GM12801 (cell line): ENCODE results near the gene NPAS2.

Source experiments
- TF ChIP-seq, protein P1 (sequence below): IDR thresholded peaks from one replicate; pipeline ENCODE4 v1.5.1; 2011; ENCODE audit warnings: control low read depth; ENCODE audit not compliant: insufficient read length; ENCODE audit errors: extremely low read depth

NPAS2 gene

DNA sequence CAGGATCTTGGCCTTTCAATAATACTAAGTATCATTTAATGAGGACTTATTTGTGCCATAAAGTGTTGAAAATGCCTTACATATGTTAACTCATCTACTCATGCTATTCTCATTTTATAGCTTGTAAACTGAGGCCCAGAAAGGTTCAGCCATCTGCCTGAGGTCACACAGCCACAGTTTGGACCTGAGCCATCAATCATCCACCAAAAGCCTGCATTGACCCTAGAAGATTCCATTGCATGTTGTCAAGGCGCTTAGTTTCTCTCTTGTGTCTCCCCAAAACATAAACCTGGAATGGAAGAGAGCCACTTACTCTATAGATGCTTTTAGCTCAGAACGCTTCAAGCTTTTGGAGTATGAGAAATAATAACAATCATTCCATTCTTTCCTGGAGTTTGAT lies 26.8 kb downstream of the NPAS2 start:
- TF ChIP-seq, protein P1, sequence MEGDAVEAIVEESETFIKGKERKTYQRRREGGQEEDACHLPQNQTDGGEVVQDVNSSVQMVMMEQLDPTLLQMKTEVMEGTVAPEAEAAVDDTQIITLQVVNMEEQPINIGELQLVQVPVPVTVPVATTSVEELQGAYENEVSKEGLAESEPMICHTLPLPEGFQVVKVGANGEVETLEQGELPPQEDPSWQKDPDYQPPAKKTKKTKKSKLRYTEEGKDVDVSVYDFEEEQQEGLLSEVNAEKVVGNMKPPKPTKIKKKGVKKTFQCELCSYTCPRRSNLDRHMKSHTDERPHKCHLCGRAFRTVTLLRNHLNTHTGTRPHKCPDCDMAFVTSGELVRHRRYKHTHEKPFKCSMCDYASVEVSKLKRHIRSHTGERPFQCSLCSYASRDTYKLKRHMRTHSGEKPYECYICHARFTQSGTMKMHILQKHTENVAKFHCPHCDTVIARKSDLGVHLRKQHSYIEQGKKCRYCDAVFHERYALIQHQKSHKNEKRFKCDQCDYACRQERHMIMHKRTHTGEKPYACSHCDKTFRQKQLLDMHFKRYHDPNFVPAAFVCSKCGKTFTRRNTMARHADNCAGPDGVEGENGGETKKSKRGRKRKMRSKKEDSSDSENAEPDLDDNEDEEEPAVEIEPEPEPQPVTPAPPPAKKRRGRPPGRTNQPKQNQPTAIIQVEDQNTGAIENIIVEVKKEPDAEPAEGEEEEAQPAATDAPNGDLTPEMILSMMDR: no peak

DNA sequence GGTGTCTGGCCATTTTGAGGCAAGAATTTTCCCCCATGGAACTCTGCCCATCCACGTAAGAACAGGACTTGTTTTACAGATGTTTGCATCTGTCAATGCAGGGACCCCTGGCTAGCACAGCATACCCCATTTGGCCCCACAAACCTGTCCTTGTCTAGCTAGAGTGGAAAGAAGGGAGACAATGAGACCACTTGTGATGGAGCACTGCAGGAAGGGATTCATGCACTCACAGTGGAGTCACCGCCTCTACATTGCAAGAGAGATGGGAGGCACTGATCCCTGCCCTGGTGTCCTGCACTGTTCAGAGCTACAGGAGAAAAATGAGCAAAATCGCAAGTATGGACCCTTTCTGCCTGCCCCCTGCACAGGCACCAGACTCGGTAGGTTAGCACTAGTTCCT lies 32.5 kb downstream of the NPAS2 start:
- TF ChIP-seq, protein P1: no peak

DNA sequence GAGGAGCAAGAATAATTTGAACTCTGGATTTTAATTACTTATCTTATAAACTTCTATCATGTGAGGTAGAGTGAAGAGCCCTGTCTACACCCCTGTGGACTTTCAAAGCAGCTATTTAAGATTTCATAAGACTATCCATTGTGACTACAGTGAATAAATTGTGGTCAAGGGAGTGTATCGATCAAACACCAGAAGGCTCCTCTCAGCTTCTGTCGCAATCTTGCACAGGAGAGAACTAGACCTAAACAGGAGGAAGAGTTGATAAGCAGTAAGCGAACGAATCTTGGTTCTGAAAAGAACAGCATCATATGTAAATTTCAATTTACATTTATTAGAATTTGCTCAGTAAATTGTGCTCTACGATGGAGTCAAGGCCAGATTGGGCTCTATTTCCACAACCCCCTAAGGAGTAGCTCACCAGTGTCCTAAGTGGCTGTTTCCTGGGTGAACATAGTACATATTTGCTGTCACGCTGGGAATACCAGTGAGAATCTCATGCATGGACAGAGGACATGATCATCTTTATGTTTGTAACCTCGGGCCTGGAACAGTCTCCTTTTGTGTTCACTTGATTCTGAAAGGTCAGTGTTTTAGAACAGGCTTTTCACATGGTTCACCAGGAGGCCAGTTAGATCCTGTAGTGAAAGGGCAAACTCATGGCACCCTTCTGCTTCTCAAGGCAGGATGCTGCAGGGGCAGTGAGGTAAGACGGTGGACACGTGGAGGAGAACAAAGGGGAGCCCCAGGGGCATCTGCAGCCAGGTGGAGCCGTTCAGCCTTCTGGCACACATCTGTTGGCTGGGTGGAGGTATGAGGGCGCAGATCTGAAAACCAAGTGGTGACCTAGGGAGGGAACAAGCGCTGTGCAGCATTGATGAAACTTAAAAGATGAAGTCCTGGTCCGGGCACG lies 33.3 kb downstream of the NPAS2 start:
- TF ChIP-seq, protein P1: no peak

DNA sequence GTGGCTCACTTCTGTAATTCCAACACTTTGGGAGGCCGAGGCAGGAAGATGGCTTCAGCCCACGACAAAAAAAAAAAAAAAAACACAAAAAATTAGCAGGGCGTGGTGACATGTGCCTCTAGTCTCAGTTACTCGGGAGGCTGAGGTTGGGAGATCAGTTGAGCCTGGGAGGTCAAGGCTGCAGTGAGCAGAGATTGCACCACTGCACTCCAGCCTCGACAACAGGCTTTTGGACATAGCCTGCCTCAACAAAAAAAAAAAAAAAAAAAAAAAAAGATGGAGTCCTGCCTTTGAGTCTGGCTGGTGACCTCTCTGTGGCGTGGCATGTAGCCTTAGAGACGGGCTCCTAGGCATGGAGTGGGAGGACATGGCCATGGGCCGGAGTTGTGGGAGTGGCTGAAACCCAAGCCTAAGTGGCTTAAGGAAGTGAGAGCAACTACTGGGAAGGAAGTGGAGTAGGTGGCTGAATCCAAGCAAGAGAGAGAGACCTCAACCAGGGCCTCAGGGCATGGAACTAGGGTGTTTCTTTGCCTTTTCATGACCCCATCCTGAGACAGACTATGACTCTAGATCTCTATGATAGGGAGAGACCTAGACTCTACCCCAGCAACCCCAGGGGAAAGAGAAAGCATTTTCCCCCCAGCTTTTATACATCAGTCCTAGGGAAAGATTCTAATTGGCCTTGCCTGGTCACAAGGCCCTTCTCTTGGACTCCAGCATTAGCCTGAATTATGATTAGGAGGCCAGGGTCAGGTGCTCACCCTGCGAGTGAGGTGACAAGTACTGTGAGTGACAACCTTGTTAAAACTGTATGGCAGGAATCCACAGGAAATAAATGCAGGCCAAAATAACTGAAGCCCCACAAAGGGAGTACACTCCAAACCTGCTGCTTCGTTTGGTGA lies 34.2 kb downstream of the NPAS2 start:
- TF ChIP-seq, protein P1: no peak

DNA sequence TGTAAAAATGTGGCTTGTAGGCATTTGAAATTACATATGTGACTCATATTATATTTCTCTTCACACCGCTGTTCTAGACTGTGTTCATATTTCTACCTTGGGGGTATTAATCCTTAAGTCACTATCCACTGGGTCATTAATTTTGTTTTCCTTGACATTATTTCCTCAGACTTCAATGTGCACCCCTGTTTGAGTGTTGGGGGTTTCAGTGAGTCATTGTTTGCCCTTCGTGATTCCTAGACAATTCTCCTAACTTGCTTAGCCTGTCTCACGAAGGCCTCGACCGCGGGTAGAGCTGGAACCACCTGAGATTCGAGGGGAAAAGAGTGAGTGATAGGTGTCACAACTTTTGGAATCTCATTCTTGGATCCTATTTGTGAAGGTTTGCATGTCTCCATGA lies 35.1 kb downstream of the NPAS2 start:
- TF ChIP-seq, protein P1: no peak

DNA sequence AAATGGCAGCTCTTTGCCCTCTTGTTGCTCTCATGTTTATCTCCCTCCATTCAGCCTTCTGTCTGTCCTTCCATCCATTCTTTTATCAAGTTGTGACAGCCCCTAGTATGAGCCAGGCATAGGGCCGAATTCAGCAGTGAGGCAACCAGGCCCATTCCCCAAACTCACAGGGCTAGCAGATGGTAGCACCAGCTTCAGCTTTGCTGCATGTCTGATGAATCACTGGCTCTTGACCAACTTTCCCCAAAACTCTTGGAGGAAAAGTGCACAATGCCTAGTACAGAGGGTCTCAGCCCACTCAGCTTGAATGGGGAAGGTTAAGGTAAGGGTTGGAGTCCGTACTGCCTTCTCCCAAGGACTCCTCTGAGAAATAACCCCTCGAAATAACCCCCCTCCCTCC lies 35.7 kb downstream of the NPAS2 start:
- TF ChIP-seq, protein P1: no peak

DNA sequence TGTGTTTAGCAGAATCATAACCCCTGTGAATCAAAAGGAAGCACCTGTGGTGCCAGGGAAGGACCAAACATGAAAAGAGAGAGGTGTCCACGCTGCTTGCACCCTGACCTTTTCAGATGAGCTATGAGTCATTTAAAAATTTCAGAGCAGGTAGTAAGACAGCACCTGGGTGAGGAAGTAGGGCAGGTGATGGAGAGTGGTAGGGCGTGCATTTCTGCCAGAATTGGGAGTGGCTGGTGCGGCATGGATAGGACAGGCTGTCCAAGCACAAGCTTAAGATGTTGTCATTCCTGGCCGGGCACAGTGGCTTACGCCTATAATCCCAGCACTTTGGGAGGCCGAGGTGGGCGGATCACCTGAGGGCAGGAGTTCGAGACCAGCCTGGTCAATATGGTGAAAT lies 36.8 kb downstream of the NPAS2 start:
- TF ChIP-seq, protein P1: no peak
